NCI-H2107 treated with DMSO at 0.1 percent for 48 hours (cell line): ENCODE results near the gene PHTF2.

Experiments
- DNase-seq: peaks from one replicate; lab custom pipeline; 2025; ENCODE audit not compliant: unreplicated experiment; lab: John Stamatoyannopoulos, UW

PHTF2 gene

DNA sequence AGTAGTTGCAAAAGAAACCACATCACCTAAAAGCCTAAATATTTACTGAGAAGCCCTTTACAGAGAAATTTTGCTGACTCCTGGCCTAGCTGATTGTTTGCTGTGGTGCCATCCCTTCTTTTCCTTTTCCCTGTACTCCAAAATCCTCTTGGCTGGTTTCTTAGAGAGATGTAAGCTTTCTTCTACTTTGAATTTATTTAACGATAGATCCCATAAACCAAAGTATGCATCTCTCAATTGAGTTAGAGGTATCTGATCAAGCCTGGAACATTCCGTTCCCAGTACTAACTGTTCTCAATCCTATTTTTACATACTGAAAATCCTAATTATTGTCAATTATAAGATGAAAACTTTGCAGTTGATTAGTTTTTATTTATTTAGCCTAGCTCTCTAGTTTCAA is 6.6 kb upstream of the PHTF2 start:
- no peak for DNase-seq

- no peak for DNase-seq
Observed at GRCh38 chr7:77794000-77794399, 4.6 kb upstream of the PHTF2 start.

DNA sequence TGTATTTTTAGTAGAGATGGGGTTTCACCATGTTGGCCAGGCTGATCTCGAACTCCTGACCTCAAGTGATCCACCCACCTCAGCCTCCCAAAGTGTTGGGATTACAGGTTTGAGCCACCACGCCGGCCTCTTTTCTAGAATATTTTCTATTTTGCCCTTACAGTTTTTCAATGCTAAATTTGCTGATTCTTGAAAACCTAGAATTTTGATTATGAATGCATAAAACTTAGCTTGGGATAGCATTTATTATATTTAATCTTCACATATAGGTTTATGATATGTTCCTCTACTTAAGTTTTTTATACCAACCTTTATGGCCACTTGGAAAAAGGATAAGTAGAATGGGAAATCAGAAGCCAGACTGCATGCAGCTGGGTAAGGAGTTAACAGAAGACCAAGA is 2.5 kb upstream of the PHTF2 start:
- DNase-seq = no peak

- no peak for DNase-seq
Observed at GRCh38 chr7:77796960-77797359, 1.6 kb upstream of the PHTF2 start.

DNA sequence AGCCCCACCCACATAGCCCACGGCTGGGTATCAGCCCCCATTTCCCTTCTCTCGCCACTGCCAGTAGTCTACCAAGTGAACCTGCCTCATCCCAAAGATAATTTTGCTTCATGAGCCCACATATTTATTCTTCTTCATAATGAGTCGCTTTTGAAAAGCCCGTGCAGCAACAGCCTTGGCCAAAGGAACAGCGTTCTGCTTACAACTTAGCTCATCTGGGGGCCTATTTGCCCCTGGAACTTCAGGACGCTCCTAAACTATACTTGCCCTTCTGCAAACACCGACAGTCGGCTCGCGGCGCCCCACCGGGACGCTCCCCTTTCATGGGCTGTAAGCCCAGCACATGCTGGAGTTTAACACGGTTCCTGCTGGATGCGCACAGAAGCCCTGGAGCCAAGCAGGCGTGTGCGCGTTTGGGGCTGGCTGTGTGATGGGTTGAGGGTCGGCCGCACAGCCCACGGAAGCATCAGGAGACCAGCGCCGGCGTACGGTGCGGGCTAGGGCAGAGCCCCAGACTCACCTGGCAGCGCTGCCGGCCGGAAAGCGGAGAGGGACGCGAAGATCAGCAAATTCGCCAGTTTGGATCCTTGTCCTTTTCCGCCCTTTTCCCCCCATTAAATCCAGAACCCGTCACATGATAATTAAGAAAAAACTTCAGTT is 709 bp upstream of the PHTF2 start:
- DNase-seq = no peak

DNA sequence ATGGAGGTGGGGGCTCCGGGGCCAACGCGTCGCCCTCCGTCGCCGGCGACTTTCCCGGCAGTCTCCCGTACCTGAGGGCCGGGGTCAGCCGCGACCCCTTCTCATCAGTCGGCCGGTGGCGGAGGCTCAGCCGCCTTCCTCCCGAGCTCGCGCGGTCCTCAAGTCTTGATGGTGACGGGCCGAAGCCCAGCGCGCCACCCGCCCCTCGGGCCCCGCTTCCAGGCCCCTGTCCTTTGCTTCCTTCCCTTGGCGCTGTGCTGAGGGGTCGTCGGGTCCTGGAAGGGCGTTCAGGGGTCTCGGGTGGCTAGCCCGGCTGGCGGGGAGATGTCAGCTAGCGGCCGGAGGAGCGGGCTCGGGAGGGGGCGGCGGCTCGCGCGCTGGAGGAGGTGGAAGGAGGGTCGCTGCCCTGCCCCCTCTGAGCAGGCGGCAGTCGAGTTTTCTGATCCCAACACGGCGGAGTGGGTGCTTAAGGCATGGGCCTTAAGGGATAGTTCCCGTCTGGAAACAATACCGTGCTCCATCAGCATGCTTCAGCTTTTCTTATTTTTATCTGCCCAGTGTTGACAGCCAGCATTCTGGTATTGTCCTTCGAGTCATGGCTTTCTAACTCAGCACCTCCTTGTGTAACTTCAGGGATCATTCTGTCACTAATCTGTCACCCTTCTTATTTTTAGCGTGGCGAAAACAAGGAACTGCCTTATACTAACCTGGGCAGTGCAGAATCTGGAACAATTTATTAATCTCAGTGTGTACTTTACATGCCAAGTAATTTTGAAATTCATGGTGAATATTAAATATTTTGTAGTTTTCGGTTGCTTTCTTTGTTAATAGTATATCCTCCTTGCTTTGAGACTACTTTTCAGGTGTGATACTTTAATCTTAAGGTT is 748 bp downstream of the PHTF2 start:
- peak; percentile 34 for DNase-seq

DNA sequence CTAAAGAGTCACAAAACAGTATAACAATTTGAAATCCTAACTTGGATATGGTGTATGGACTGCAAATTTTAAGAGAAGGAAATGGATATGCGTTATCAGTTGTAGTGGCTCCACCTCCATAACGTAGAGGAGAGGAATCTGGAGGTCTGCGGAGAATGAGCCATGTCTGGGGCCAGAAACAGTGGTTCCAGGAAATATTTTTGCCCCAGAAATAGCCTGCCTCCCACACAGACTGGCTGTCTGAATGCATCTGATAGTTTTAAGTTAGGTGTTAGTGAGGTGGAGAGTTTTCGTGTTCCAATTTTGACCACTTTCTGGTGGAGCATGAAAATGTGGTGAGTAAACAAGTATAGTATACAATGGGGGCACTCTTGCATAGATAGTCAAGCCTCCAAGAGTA is 1.6 kb downstream of the PHTF2 start:
- DNase-seq = no peak

GRCh38 chr7:77800730-77801129 is 2.2 kb downstream of the PHTF2 start:
- DNase-seq = no peak

DNA sequence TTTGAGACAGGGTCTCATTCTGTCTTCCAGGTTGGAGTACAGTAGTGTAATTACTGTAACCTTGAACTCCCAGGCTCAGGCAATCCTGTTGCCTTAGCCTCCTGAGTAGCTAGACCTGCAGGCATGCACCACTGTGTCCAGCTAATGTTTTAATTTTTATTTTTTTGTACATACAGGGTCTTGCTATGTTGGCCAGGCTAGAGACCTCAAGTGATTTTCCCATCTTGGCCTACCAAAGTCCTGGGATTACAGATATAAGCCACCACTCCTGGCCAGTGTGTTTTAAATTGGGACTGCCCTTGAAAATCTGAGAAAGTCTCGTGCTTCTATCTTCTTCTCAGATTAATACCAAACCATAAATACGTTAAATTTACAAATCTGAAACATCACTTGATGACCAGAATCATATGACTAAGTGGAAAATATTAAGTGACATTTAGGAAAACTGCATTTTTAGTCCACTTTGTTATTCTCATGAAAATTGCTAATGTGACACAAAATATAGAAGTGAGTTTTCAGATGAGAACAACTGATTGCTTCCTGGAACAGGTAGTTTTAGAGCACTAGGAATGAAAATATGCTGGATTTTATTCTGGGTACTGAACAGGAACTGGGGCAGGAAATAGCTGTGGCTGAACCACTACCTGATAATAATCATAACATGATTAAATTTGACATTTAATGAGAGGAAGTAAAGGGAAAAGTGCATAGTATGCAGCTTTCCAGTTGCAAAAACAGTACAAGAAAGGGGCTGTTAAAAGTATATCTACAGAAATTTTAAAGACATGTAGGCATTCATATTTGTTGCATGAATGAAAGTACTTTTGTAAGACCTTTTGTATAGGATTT is 4.2 kb downstream of the PHTF2 start:
- no peak for DNase-seq

DNA sequence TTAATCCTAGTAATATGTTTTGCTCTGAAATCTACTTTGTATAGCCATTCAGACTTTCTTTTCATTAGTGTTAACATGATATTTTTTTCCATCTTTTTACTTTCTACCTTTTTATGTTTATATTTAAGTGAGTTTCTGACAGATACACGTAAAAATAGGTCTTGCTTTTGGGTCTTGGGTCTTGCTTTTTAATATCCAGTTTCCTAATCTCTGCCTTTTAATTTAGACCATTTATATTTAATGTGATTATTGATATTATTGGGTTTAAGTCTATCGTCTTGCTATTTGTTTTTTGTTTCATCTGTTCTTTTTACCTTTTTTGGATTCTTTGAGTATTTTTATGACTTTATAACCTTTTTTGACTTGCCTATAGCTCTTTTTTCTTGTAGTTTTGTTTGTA is 7.9 kb downstream of the PHTF2 start:
- no peak for DNase-seq

DNA sequence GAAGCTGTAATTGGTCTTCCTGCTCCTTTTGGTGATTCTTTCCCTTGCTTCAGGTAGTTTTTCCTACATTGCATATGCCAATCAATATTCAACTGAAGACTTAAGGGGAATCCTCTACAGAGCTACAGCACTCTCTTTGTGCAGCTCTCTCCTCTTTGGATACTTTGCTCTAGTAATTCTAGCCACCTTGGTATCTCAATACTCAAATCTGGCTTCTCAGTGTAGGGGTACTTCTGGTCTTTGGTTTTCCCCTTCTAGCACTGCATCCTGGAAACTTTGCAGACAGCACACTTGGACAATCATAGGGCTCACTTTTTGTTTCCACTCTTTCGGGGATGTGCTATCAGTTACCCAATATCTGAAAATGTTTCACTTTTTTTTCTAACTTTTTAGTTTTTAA is 9.9 kb downstream of the PHTF2 start:
- no peak for DNase-seq

DNA sequence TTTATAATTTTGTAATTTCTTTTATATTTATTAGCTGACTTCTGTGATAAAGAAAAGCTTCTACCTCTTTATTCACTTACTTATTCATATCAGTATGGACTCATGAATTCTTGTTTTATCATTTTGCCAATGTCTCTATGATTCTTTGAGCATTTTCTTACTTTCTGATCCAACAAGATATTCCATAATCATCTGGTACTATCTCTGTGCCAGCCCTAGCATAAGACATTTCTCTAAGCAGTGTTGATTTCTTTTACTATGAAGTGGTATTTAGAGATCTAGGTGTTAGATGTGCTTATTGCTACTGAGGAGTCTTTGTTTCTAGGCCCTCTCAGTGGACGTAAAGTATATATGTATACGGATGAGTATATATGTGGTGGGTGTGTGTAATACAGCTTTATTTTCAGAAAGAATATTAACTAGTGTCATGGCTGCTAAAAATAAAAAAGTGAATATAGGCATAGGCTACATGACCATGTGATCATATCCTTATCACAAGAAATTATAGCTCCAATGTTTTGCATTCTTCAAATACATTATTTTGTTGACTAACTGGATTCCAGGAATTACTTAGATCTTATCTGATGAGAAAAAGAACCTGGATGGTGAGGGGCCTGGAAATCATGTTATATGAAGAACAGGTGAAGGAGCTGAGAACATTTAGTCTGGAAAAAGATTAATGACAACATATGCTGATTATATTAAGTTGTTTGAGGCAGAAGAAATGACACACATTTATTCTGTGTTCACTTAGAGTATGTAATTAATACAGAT is 13.1 kb downstream of the PHTF2 start:
- no peak for DNase-seq

DNA sequence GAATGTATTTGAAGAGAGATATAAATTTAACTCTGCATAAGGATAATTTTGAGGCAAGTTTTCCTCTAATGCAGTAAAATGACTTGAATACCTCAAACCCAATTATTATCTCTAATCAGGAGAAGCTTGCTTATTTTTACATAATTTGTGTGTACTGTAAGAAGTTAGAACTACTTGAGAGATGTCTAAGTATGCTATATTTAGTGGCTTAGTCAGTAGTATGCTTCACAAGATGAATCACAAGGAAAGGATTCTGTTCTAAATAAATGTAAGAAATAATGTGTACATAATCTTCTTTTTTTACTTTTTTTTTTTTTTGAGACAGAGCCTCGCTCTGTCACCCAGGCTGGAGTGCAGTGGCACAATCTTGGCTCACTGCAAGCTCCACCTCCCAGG is 13.7 kb downstream of the PHTF2 start:
- no peak for DNase-seq

GRCh38 chr7:77813180-77813579 is 14.6 kb downstream of the PHTF2 start:
- DNase-seq = no peak

- no peak for DNase-seq
Observed at GRCh38 chr7:77819021-77819420, 20.4 kb downstream of the PHTF2 start.

- no peak for DNase-seq
Observed at GRCh38 chr7:77820967-77821366, 22.4 kb downstream of the PHTF2 start.

DNA sequence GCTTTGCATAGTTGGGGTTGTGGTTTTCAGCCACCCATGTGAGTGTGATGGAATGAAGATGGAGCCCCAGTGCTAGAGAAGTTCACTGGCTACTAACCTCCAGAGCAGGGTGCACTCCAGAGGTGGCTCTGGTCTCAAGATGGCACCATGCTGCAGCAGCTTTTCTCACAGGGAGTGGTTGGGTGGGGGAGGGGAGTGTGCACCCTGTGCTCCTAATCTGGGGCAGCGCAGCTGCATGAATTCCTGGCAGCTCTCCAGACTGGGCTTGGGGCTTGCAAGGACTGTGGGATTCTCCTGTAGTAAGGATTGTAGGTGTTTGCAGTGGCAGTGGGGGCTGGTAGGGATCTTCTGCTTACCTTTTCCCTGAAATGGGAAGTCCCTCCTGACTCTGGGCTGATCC is 23.7 kb downstream of the PHTF2 start:
- no peak for DNase-seq

- no peak for DNase-seq
Observed at GRCh38 chr7:77823787-77824186, 25.2 kb downstream of the PHTF2 start.

GRCh38 chr7:77824636-77825035 is 26.1 kb downstream of the PHTF2 start:
- DNase-seq = no peak

- DNase-seq = no peak
Observed at GRCh38 chr7:77825131-77825530, 26.6 kb downstream of the PHTF2 start.

DNA sequence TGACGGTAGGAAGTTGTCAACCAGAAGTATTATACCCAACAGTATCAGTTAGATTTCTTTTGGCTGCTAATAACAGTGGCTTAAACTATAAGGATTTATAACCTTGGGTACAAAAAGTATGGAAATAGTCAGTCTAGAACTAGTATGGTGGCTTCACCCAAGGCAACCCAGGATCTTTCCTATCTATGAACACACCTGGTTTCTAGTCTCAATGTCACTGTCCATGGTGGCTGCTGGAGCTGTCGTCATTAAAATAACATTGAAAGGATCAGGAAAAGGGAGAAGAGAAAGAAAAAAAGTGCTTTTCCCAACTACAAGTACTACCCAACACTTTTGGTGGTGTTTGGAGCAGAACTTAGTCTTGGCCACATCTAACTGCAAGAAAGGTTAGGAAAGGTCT is 27.7 kb downstream of the PHTF2 start:
- no peak for DNase-seq
